Measurements from ENCODE around the gene POU2AF2.
"Not testable (repeated sequence)": the region's sequence is repeated elsewhere in the genome, so short reads cannot be mapped to it uniquely, and the experiment has no call there.

Gene POU2AF2

GRCh38 chr11:111245425-111245824 is at the start of gene POU2AF2:
Gene POU2AF2, plus strand, starts transcription at chr11:111245725. Its CDS starts 129 bp downstream, at chr11:111245854.
- DNase-seq: peak; percentile 99

- no peak for DNase-seq
Measured at GRCh38 chr11:111200010-111200534, 45.5 kb upstream of the POU2AF2 start.

- no peak for DNase-seq
Measured at GRCh38 chr11:111204211-111204610, 41.3 kb upstream of the POU2AF2 start.

- DNase-seq: peak in 1 of 2 experiments; percentile 24
Measured at GRCh38 chr11:111205632-111206385, 39.7 kb upstream of the POU2AF2 start.

- peak; percentile 33 to 55 for DNase-seq
Measured at GRCh38 chr11:111206472-111206871, 39.1 kb upstream of the POU2AF2 start.

- no peak for DNase-seq
Measured at GRCh38 chr11:111207213-111207612, 38.3 kb upstream of the POU2AF2 start.

- no peak for DNase-seq
Measured at GRCh38 chr11:111209543-111210355, 35.8 kb upstream of the POU2AF2 start.

- no peak for DNase-seq
Measured at GRCh38 chr11:111213256-111213655, 32.3 kb upstream of the POU2AF2 start.

- DNase-seq: no peak
Measured at GRCh38 chr11:111220721-111221120, 24.8 kb upstream of the POU2AF2 start.

- DNase-seq: no peak
Measured at GRCh38 chr11:111221208-111221607, 24.3 kb upstream of the POU2AF2 start.

- not testable (repeated sequence) for DNase-seq
Measured at GRCh38 chr11:111221936-111222335, 23.6 kb upstream of the POU2AF2 start.

GRCh38 chr11:111222821-111223455 is 22.6 kb upstream of the POU2AF2 start:
- DNase-seq: not testable (repeated sequence)

- no peak for DNase-seq
Measured at GRCh38 chr11:111225881-111226280, 19.6 kb upstream of the POU2AF2 start.

- no peak for DNase-seq
Measured at GRCh38 chr11:111229604-111230003, 15.9 kb upstream of the POU2AF2 start.

- DNase-seq: no peak
Measured at GRCh38 chr11:111230122-111230465, 15.4 kb upstream of the POU2AF2 start.

GRCh38 chr11:111231836-111232235 is 13.7 kb upstream of the POU2AF2 start:
- no peak for DNase-seq

- DNase-seq: peak; percentile 59 to 65
Measured at GRCh38 chr11:111236383-111236782, 9.1 kb upstream of the POU2AF2 start.

- DNase-seq: no peak
Measured at GRCh38 chr11:111237926-111238325, 7.6 kb upstream of the POU2AF2 start.

- peak; percentile 64 to 70 for DNase-seq
Measured at GRCh38 chr11:111246956-111247355, 1.4 kb downstream of the POU2AF2 start.

- DNase-seq: no peak
Measured at GRCh38 chr11:111250936-111251335, 5.4 kb downstream of the POU2AF2 start.

GRCh38 chr11:111253131-111253530 is 7.6 kb downstream of the POU2AF2 start:
- peak; percentile 71 to 82 for DNase-seq

- DNase-seq: no peak
Measured at GRCh38 chr11:111253630-111254029, 8.1 kb downstream of the POU2AF2 start.

- no peak for DNase-seq
Measured at GRCh38 chr11:111258046-111258445, 12.5 kb downstream of the POU2AF2 start.
